NCI-H526 (cell line): ENCODE data around the gene SEPTIN10.
"Not testable (repeated sequence)": the region's sequence is repeated elsewhere in the genome, so short reads cannot be mapped to it uniquely, and the experiment has no call there.

Experiments
- DNase-seq, 2 experiments: peaks; one replicate each; lab custom pipeline; 2025; lab: John Stamatoyannopoulos, UW

The SEPTIN10 gene

GRCh38 chr2:109633284-109633961 is 19.7 kb upstream of the SEPTIN10 start:
- no peak for DNase-seq

- no peak for DNase-seq
Measured at GRCh38 chr2:109632158-109632789, 18.5 kb upstream of the SEPTIN10 start.

- no peak for DNase-seq
Measured at GRCh38 chr2:109631741-109632140, 18.0 kb upstream of the SEPTIN10 start.

GRCh38 chr2:109630441-109631430 is 17.0 kb upstream of the SEPTIN10 start:
- DNase-seq, result no peak

GRCh38 chr2:109629867-109630266 is 16.1 kb upstream of the SEPTIN10 start:
- DNase-seq, result no peak

GRCh38 chr2:109628321-109628720 is 14.6 kb upstream of the SEPTIN10 start:
- DNase-seq, result not testable (repeated sequence)

GRCh38 chr2:109624339-109624738 is 10.6 kb upstream of the SEPTIN10 start:
- DNase-seq, result no peak

GRCh38 chr2:109623923-109624322 is 10.2 kb upstream of the SEPTIN10 start:
- no peak for DNase-seq

GRCh38 chr2:109623297-109623696 is 9.5 kb upstream of the SEPTIN10 start:
- DNase-seq, result no peak

- no peak for DNase-seq
Measured at GRCh38 chr2:109619032-109619615, 5.4 kb upstream of the SEPTIN10 start.

- no peak for DNase-seq
Measured at GRCh38 chr2:109616184-109616583, 2.4 kb upstream of the SEPTIN10 start.

GRCh38 chr2:109615637-109616144 is 1.9 kb upstream of the SEPTIN10 start:
- DNase-seq, result peak in 1 of 2 experiments; percentile 29

GRCh38 chr2:109614715-109615636 is 1.2 kb upstream of the SEPTIN10 start:
- peak in 1 of 2 experiments; percentile 34 for DNase-seq

GRCh38 chr2:109613081-109613921 is 465 bp downstream of the SEPTIN10 start:
- peak in 1 of 2 experiments; percentile 51 for DNase-seq

GRCh38 chr2:109611467-109612095 is 2.2 kb downstream of the SEPTIN10 start:
- DNase-seq, result peak in 1 of 2 experiments; percentile 32

- no peak for DNase-seq
Measured at GRCh38 chr2:109609352-109610024, 4.3 kb downstream of the SEPTIN10 start.

- no peak for DNase-seq
Measured at GRCh38 chr2:109607766-109608165, 6.0 kb downstream of the SEPTIN10 start.

- no peak for DNase-seq
Measured at GRCh38 chr2:109604597-109604996, 9.2 kb downstream of the SEPTIN10 start.
